ENCODE data around the gene CACNB3.

- TF ChIP-seq TAF1 (IDR thresholded peaks at IDR 0.05; ENCODE audit: low read depth, low read length), result no peak
- TF ChIP-seq POLR2A (IDR thresholded peaks at IDR 0.05; ENCODE audit: control extremely low read depth in 1 of 2, low read depth in 2 of 2, low read length in 2 of 2), result no peak
- TF ChIP-seq EP300 (IDR thresholded peaks at IDR 0.05; ENCODE audit: borderline replicate concordance in 1 of 2, low read depth in 2 of 2, low read length in 2 of 2), result no peak
- no peak for TF ChIP-seq RNF2 (IDR thresholded peaks at IDR 0.05; ENCODE audit: borderline replicate concordance, low read depth, low read length, missing control alignments, poor library complexity, severe bottlenecking)
- no peak for TF ChIP-seq POLR2AphosphoS5 (IDR thresholded peaks at IDR 0.05; ENCODE audit: low read depth, low read length)
- TF ChIP-seq E2F6 (IDR thresholded peaks at IDR 0.05), result no peak
- TF ChIP-seq CTCF (IDR thresholded peaks at IDR 0.05; ENCODE audit: control extremely low read depth in 1 of 3, insufficient read depth in 1 of 3, low read depth in 1 of 3, low read length in 3 of 3), result no peak
These were observed 3.8 kb downstream of the CACNB3 start for GRCh38 chr12:48822139-48822538.

Data from H1 (cell line).